Activated gamma-delta T cell treated with Interleukin-2 at 50 U/mL for 16 hours (primary cell): Measurements from ENCODE around the gene ADCY10.

Experiments
- DNase-seq: peaks from one replicate; pipeline ENCODE4 v3.0.0-alpha.2; 2020

The ADCY10 gene

DNA sequence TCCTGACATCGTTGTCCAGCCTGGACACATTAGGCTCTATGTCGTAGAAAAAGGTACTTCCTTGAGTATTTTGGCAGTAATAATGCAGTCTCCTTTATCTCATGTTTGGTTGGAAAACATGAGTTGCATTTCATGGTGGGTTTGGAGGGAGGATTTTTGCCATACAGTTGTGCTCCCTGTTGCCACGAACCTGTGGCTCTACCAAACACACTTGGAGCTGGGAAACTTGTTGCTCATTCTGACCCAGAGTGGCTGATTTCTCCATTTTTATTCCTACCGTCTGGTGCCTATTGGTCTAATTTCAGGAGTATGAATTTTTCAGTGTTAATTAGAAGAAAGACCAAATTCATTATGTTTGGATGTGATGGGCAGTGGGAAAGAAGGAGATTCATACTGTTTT, 141.5 kb downstream of the ADCY10 start:
- DNase-seq = no peak

DNA sequence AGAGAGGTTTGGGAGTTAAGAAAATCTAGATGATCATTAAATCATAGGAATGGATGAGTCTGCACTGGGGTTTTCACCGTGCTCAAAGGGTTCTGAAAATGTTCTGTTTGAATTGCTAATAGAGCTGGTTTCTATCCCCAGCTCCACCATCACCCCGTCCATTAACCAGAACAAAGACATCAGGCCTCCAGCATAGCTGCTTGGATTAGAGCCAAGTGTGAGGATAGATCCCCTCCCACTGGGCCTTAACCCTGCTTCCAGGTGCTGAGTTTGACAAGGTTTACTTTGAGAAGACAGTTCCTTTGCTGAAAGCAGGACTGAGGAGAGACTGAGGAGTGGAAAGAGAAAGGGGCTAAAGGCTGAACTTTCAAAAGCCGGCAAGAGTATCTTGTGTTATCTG, 143.8 kb downstream of the ADCY10 start:
- no peak for DNase-seq

DNA sequence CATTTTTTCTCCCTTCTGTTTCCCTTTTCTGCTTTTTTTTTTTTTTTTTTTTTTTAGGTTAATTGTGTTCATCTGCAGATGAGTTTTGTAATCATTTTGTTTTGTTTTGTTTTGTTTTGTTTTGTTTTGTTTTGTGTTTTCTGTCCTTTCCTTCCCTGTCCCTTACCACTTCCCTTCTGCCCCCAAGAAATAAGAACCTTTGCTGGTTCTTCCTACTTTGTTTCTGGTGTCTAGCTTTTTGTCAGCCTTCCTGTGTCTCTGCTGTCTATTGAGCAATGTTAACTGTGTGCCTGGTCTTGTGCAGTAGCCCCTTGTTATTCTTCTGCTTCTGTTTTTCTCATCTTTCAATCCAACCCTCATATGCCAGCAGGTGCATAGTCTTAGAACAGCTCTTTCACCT, 146.2 kb downstream of the ADCY10 start:
- no peak for DNase-seq

DNA sequence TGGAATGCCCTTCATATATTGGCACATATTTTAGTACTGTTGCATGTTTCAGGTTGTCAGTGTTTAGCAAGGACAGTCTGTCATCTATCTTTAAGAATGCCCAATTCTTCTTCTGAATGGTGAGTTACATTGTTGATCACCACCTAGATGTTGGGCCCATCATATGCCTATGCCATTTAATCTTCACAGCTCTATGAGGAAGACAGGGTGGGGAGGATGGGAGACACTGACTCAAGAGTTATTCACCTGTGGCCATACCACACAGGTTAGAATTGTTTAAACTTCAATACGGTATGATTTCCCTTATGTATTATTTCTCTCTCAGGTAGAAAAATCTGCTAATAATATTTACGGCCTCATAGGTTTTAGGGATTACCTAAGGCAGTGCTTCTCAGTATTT, 147.4 kb downstream of the ADCY10 start:
- DNase-seq = no peak

DNA sequence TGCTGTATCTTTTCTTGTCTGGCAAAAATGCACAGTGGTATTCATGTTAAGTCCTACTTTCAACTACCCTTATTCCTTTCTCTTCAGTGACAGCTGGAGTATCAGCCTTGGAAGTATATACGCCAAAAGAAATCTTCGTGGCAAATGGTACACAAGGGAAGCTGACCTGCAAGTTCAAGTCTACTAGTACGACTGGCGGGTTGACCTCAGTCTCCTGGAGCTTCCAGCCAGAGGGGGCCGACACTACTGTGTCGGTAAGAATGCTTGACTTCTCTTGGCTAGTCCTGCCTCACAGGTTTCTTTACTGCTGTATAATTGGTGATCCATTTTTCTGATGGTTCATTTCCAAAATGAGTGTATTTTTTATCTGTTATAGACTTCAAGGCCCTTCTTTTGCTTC, 148.4 kb downstream of the ADCY10 start:
- DNase-seq = no peak

DNA sequence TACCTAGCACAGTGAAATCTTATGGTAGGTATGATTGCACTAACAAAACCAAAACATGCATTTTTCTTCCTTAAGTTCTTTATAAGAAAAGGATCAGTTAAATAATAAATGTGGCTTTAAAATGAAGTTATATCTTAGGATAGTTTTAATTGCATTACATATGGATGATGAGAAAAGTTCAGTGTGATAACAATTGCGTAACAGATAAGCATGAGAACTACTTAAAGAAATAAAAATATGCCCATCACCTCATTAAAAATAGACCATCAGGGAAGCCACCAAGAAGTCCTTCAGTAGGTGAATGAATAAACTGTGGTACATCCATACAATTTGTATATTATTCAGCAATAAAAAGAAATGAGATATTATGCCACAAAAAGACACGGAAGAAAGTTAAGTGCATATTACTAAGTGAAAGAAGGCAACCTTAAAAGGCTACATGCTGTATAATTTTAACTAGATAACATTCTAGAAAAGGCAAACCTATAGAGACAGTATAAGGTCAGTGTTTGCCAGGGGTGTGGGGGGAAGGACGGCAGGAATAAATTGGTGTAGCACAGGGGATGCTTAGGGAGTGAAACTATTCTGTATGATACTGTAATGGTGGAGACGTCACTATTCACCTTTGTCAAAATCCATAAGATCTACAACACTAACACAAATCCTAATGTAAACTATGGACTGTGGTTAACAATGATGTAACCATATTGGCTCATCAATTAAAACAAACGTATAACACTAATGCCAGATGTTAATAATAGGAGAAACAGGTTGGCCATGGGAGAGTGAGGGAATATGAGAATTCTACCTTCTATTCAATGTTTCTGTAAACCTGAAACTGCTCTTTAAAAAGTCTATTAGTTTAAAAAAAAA, 149.2 kb downstream of the ADCY10 start:
- no peak for DNase-seq

DNA sequence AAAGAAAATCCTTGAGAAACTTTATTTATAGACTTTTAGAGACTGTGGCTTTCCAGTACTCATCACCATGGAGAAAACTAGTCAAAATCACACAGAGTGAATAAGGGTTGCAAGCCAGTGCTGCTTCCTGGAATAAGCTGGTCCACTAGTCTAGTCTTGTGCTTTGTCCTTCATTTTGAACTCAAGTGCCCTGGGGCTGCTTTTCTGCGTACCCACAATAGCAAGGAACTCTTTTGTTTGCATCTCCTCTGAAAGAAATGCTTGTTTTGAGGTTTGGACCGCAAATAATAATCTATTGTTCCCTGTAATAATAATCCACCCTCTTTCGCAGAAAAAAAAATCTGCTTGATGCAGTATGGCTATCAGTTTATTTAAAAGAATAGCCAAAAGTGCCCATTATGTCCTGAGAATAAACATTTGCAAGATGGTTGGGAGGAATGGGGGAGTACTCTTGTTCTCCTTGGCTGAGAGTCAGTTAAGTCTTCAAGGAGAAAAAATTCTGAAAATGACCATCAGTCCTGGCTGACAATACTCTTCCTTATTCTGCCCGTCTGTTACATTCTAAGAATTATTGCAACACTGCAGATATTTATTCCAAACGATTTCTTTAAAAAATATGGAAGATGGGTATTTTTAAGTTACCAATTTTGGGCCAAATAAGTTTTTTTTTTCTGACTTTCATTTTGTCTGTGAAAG, 150.3 kb downstream of the ADCY10 start:
- no peak for DNase-seq

DNA sequence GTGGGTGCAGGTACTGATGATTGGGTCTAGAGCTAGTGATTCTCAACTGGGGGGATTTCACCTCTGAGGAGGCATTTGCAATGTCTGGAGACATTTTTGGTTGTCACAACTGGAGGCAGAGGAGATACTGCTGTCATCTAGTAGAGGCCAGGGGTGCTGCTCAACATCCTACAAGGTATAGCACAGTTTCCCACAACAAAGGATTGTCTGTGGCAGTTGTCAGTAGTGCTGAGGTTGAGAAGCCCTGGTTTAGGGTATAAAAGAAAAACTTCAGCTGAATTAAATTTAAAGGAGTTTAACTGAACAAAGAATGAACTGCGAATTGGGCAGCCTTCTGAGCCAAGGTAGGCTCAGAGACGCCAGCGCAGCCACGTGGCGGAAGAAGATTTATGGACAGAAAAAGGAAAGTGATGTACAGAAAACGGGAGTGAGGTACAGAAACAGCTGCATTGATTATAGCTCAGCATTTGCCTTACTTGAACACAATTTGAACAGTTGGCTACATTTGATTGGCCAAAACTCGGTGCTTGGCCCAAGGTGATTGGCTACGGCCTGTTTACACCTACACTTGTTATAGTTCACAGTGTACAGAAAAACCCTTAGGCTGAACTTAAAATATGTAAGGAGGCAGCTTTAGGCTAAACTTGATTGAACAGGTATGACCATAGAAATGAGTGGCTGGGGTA, 151.7 kb downstream of the ADCY10 start:
- DNase-seq = peak; percentile 10

DNA sequence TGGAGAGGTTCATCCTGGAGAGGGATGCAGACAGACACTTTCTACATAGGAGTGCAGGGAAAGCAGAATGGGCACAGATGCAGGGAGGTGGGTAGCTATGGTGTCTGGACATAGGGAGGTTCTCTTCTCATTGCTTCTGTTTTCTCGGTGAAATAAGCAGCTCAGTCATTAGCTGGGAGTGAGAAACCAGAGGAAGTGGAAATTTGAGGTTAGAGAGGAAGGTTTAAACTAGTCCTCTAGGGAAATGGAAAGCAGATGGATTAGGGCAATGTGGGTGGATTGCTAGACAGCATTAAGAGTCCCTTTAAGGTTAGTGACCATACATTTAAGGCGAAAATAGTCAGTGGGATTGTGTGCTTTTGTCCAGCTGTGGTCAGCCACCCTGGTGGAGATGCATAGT, 152.5 kb downstream of the ADCY10 start:
- no peak for DNase-seq
